22Rv1 (cell line): ENCODE measurements around the gene SASH1.

ENCODE experiments used
- ZFX ChIP-seq: fragments of 450-650 bp; IDR thresholded peaks from 2 replicates; pipeline ENCODE4 v1.6.1; 2017; ENCODE audit warnings: antibody characterized with exemption, borderline replicate concordance
- TF ChIP-seq, protein P1 (sequence below): fragments of 450-650 bp; IDR thresholded peaks from 2 replicates; pipeline ENCODE4 v1.5.1; 2017; ENCODE audit warnings: mild to moderate bottlenecking

GRCh38 chr6:148385379-148385778, 42.7 kb downstream of the SASH1 start:
- TF ChIP-seq, protein P1, sequence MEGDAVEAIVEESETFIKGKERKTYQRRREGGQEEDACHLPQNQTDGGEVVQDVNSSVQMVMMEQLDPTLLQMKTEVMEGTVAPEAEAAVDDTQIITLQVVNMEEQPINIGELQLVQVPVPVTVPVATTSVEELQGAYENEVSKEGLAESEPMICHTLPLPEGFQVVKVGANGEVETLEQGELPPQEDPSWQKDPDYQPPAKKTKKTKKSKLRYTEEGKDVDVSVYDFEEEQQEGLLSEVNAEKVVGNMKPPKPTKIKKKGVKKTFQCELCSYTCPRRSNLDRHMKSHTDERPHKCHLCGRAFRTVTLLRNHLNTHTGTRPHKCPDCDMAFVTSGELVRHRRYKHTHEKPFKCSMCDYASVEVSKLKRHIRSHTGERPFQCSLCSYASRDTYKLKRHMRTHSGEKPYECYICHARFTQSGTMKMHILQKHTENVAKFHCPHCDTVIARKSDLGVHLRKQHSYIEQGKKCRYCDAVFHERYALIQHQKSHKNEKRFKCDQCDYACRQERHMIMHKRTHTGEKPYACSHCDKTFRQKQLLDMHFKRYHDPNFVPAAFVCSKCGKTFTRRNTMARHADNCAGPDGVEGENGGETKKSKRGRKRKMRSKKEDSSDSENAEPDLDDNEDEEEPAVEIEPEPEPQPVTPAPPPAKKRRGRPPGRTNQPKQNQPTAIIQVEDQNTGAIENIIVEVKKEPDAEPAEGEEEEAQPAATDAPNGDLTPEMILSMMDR: no peak
- no peak for TF ChIP-seq ZFX
